ENCODE measurements around the gene BHMT.

DNA sequence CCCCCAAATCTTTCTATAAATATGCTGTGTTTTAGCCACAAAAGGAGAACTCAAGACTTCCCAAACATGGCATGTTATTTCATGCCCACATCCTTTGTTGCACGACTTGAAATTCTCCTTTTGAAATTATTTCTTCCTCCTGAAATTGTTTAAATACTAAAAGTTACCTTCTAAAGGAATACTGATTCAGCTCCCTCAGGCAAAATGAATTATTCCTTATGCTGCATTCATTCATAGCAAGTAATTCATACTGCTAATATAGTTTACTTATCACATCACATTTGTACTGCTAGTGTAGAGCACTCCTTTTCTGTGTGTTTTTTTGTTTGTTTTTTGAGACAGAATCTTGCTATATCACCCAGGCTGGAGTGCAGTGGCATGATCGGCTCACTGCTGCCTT, 45.7 kb downstream of the BHMT start:
- TF ChIP-seq CTCF (conservative IDR thresholded peaks at IDR 0.05 in 1 of 2, IDR thresholded peaks at IDR 0.05 in 1 of 2; ENCODE audit: low read depth in 1 of 2, low read length in 2 of 2): no peak
- no peak for TF ChIP-seq EZH2 (IDR thresholded peaks at IDR 0.05; ENCODE audit: low read length, missing control alignments)

Data from fibroblast of lung (primary cell).